Measurements from ENCODE around the gene PTPRQ. TPM values are rescaled to one million over a fixed set of nuclear protein-coding genes. Genes with fewer than 3 reads are reported as not detected.

Gene PTPRQ
- total and polyA plus RNA-seq, 2 experiments from 2014 or later: 0.11 to 0.18 TPM

- no peaks in the 10 kb centered on the region for H3K36me3 ChIP-seq (ENCODE audit: low read depth)
- peaks cover 4% of the 10 kb centered on the region; the same call in 1 of the 2 replicates for H3K4me1 ChIP-seq (ENCODE audit: insufficient read depth)
- no peaks in the 10 kb centered on the region for H3K9me3 ChIP-seq (ENCODE audit: low read depth)
- H3F3A ChIP-seq (ENCODE audit: insufficient read depth): peaks cover 3% of the 10 kb centered on the region; the same call in 1 of the 2 replicates
- no peaks in the 10 kb centered on the region for H3K27me3 ChIP-seq (replicated peaks; ENCODE audit: insufficient read depth)
- H3K9me2 ChIP-seq (ENCODE audit: insufficient read depth): no peaks in the 10 kb centered on the region
- in situ Hi-C loops (cut with MboI): no loop called here
- no peak overlapping the region for H3K27ac ChIP-seq
- DNase-seq: peak; percentile 25
- TF ChIP-seq EZH2phosphoT487 (IDR thresholded peaks at IDR 0.05; ENCODE audit: insufficient read depth, low read depth): no peak
- TF ChIP-seq EZH2 (IDR thresholded peaks at IDR 0.05; ENCODE audit: insufficient read depth, poor library complexity, severe bottlenecking): no peak
- H3K4me3 ChIP-seq: no peak overlapping the region
- no peak overlapping the region for H3K9ac ChIP-seq
- 100% methylated on average over 1 of the region's 1 CpG for WGBS, 2 experiments (ENCODE audit: low coverage in 1 of 2, low lambda C conversion rate in 2 of 2, missing lambda C conversion rate in 2 of 2)
- no peaks in the 10 kb centered on the region for H3K79me2 ChIP-seq (ENCODE audit: insufficient read depth)
- H4K20me1 ChIP-seq (ENCODE audit: insufficient read depth): no peaks in the 10 kb centered on the region
- 0 out of 2 replicates have a peak overlapping the region, but pooled peaks have one; percentile 9 for H2AFZ ChIP-seq
- no peak overlapping the region for H3K4me2 ChIP-seq (ENCODE audit: unreplicated experiment)
Measured at GRCh38 chr12:80622271-80622670, 178.2 kb downstream of the PTPRQ start.

DNA sequence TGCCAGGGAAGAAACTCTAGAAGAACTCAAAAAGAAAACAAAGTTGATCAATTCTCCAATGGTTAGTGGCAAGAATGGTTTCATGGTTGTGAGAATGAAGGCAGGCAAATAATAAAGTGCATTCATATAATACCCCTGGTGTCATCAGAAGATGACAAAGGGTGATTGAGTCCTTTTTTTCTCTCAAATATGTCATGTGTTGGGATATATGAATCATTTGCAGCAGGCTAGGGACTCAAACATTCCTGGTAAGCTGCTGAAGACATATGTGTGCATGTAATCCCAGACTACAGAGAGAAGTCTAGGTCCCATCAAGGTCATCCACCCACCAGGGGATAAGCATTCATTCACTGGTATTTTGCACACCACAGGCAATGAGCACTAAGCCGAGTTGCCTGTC, 181.0 kb downstream of the PTPRQ start:
- H3F3A ChIP-seq (ENCODE audit: insufficient read depth): peaks cover 7% of the 10 kb centered on the region
- H3K27ac ChIP-seq: no peak overlapping the region
- H3K9me2 ChIP-seq (ENCODE audit: insufficient read depth): no peaks in the 10 kb centered on the region
- TF ChIP-seq EZH2phosphoT487 (IDR thresholded peaks at IDR 0.05; ENCODE audit: insufficient read depth, low read depth) (no peak), EZH2 (IDR thresholded peaks at IDR 0.05; ENCODE audit: insufficient read depth, poor library complexity, severe bottlenecking) (no peak)
- H3K79me2 ChIP-seq (ENCODE audit: insufficient read depth): no peaks in the 10 kb centered on the region
- H3K4me3 ChIP-seq: no peak overlapping the region
- H3K9me3 ChIP-seq (ENCODE audit: low read depth): no peaks in the 10 kb centered on the region
- H3K9ac ChIP-seq: no peak overlapping the region
- no peak overlapping the region for H2AFZ ChIP-seq
- no peaks in the 10 kb centered on the region for H3K36me3 ChIP-seq (ENCODE audit: low read depth)
- 67 to 74% methylated on average over 1 of the region's 1 CpG for WGBS, 2 experiments (ENCODE audit: low coverage in 1 of 2, low lambda C conversion rate in 2 of 2, missing lambda C conversion rate in 2 of 2)
- peak; percentile 17 for DNase-seq
- H4K20me1 ChIP-seq (ENCODE audit: insufficient read depth): no peaks in the 10 kb centered on the region
- in situ Hi-C loops (cut with MboI): no loop called here
- H3K4me2 ChIP-seq (ENCODE audit: unreplicated experiment): no peak overlapping the region
- H3K27me3 ChIP-seq (replicated peaks; ENCODE audit: insufficient read depth): no peaks in the 10 kb centered on the region
- peaks cover 11% of the 10 kb centered on the region for H3K4me1 ChIP-seq (ENCODE audit: insufficient read depth)

GRCh38 chr12:80625901-80626300, 181.9 kb downstream of the PTPRQ start:
- Histone ChIP-seq H3K27ac (no peak overlapping the region), H3K79me2 (ENCODE audit: insufficient read depth) (no peaks in the 10 kb centered on the region), H3K9me3 (ENCODE audit: low read depth) (no peaks in the 10 kb centered on the region), H3F3A (ENCODE audit: insufficient read depth) (peaks cover 7% of the 10 kb centered on the region), H3K9ac (no peak overlapping the region), H2AFZ (0 out of 2 replicates have a peak overlapping the region, but pooled peaks have one; percentile 13), H3K4me2 (ENCODE audit: unreplicated experiment) (no peak overlapping the region), H3K27me3 (replicated peaks; ENCODE audit: insufficient read depth) (no peaks in the 10 kb centered on the region), H3K36me3 (ENCODE audit: low read depth) (no peaks in the 10 kb centered on the region), H3K9me2 (ENCODE audit: insufficient read depth) (no peaks in the 10 kb centered on the region), H4K20me1 (ENCODE audit: insufficient read depth) (no peaks in the 10 kb centered on the region), H3K4me1 (ENCODE audit: insufficient read depth) (peaks cover 11% of the 10 kb centered on the region), H3K4me3 (no peak overlapping the region)
- in situ Hi-C loops (cut with MboI): no loop called here
- DNase-seq: no peak
- 58 to 67% methylated on average over 3 of the region's 3 CpGs for WGBS, 2 experiments (ENCODE audit: low coverage in 1 of 2, low lambda C conversion rate in 2 of 2, missing lambda C conversion rate in 2 of 2)
- TF ChIP-seq EZH2phosphoT487 (IDR thresholded peaks at IDR 0.05; ENCODE audit: insufficient read depth, low read depth) (no peak), EZH2 (IDR thresholded peaks at IDR 0.05; ENCODE audit: insufficient read depth, poor library complexity, severe bottlenecking) (no peak)

DNA sequence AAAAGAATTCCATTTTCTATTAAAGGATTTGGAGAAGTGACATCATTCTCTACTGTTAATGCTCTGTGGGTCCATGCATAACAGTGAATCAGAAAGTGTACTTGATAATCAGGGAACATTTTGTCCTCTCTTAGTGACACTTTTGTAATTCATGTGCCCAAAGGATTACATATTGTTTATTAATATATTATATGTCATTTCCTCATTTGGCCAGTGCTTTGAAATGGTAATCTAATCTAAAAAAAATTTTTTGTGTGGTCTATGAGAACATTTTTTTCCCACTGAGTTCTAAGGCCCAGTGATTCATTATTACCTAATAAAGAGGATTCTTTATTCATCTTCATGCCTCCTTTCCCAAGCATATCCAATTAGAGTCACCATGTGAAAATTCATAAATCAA, 183.7 kb downstream of the PTPRQ start:
- Histone ChIP-seq H3K27me3 (replicated peaks; ENCODE audit: insufficient read depth) (no peaks in the 10 kb centered on the region), H3K27ac (peak overlapping the region; percentile 66), H2AFZ (no peak overlapping the region), H3K9ac (peak overlapping the region; percentile 21; the same call in 1 of the 2 replicates), H3K9me3 (ENCODE audit: low read depth) (no peaks in the 10 kb centered on the region), H3F3A (ENCODE audit: insufficient read depth) (peaks cover 7% of the 10 kb centered on the region), H3K4me1 (ENCODE audit: insufficient read depth) (peaks cover 11% of the 10 kb centered on the region), H3K36me3 (ENCODE audit: low read depth) (no peaks in the 10 kb centered on the region), H3K79me2 (ENCODE audit: insufficient read depth) (no peaks in the 10 kb centered on the region), H3K4me3 (no peak overlapping the region), H4K20me1 (ENCODE audit: insufficient read depth) (no peaks in the 10 kb centered on the region), H3K9me2 (ENCODE audit: insufficient read depth) (no peaks in the 10 kb centered on the region), H3K4me2 (ENCODE audit: unreplicated experiment) (peak overlapping the region; percentile 49)
- in situ Hi-C loops (cut with MboI): no loop called here
- TF ChIP-seq EZH2 (IDR thresholded peaks at IDR 0.05; ENCODE audit: insufficient read depth, poor library complexity, severe bottlenecking) (no peak), EZH2phosphoT487 (IDR thresholded peaks at IDR 0.05; ENCODE audit: insufficient read depth, low read depth) (no peak)
- DNase-seq: peak; percentile 89

- Histone ChIP-seq H3K79me2 (ENCODE audit: insufficient read depth) (no peaks in the 10 kb centered on the region), H3K4me3 (no peak overlapping the region), H3K4me2 (ENCODE audit: unreplicated experiment) (no peak overlapping the region), H3K9ac (no peak overlapping the region), H3K36me3 (ENCODE audit: low read depth) (no peaks in the 10 kb centered on the region), H3K9me2 (ENCODE audit: insufficient read depth) (no peaks in the 10 kb centered on the region), H3K27me3 (replicated peaks; ENCODE audit: insufficient read depth) (no peaks in the 10 kb centered on the region), H3K27ac (no peak overlapping the region), H3F3A (ENCODE audit: insufficient read depth) (peaks cover 4% of the 10 kb centered on the region), H4K20me1 (ENCODE audit: insufficient read depth) (no peaks in the 10 kb centered on the region), H3K4me1 (ENCODE audit: insufficient read depth) (peaks cover 6% of the 10 kb centered on the region), H3K9me3 (ENCODE audit: low read depth) (no peaks in the 10 kb centered on the region), H2AFZ (no peak overlapping the region)
- in situ Hi-C loops (cut with MboI): no loop called here
- DNase-seq: peak; percentile 19
- TF ChIP-seq EZH2 (IDR thresholded peaks at IDR 0.05; ENCODE audit: insufficient read depth, poor library complexity, severe bottlenecking) (no peak), EZH2phosphoT487 (IDR thresholded peaks at IDR 0.05; ENCODE audit: insufficient read depth, low read depth) (no peak)
- WGBS, 2 experiments (ENCODE audit: low coverage in 1 of 2, low lambda C conversion rate in 2 of 2, missing lambda C conversion rate in 2 of 2): 55 to 58% methylated on average over 4 of the region's 4 CpGs
Measured at GRCh38 chr12:80632835-80633234, 188.8 kb downstream of the PTPRQ start.

Measured in GM23248 (cell line).